ENCODE data around the gene APLP1. TPM values are rescaled to one million over a fixed set of nuclear protein-coding genes. Genes with fewer than 3 reads are reported as not detected.
"Not testable (repeated sequence)": the region's sequence is repeated elsewhere in the genome, so short reads cannot be mapped to it uniquely, and the experiment has no call there.

Gene APLP1
- total RNA-seq, 1 donor from 2014 or later = 1.5 TPM

DNA sequence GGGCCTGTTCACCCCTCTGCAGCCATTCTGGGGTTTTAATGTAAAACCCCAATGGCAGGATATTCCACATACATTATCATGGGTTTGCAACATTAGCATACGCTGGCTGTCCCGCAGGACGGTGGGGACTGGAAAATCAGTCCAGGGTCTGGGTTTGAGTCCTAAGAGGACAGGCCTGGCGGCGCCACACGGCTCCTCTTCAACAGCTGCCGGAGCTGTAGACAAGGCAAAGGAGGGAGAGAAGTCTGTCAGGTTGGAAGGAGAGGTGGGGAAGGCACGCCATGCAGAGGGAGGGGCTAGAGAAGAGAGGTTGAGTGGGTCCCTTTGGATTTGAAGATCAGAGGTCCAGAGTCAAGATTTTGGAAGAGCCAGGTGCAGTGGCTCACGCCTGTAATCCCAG is 20.0 kb downstream of the APLP1 start:
- Histone ChIP-seq H3K36me3 (peaks cover 0 to 51% of the 10 kb centered on the region in 2 donors), H3K9me3 (no peaks in the 10 kb centered on the region), H3K4me3 (no peak overlapping the region), H3K4me1 (no peaks in the 10 kb centered on the region), H3K27me3 (no peaks in the 10 kb centered on the region), H3K27ac (no peak overlapping the region)
- TF ChIP-seq POLR2AphosphoS5 (IDR thresholded peaks at IDR 0.05; ENCODE audit: insufficient read depth in 1 of 2, low read depth in 1 of 2) (no peak), CTCF (IDR thresholded peaks at IDR 0.05) (no peak), POLR2A (IDR thresholded peaks at IDR 0.05) (no peak)
- no peak for DNase-seq (ENCODE audit: extremely low spot score in 2 of 2)
- intact Hi-C loops (cut with DNase I) = no loop called here

- H3K9me3 ChIP-seq = no peaks in the 10 kb centered on the region
- intact Hi-C loops (cut with DNase I) = no loop called here
- TF ChIP-seq POLR2AphosphoS5 (IDR thresholded peaks at IDR 0.05; ENCODE audit: insufficient read depth in 1 of 2, low read depth in 1 of 2) (no peak), CTCF (IDR thresholded peaks at IDR 0.05) (no peak), POLR2A (IDR thresholded peaks at IDR 0.05) (no peak)
- DNase-seq (ENCODE audit: extremely low spot score in 2 of 2) = no peak
- peaks cover 0 to 58% of the 10 kb centered on the region in 2 donors for H3K36me3 ChIP-seq
- H3K4me1 ChIP-seq = no peaks in the 10 kb centered on the region
- no peak overlapping the region for H3K4me3 ChIP-seq
- no peak overlapping the region for H3K27ac ChIP-seq
- no peaks in the 10 kb centered on the region for H3K27me3 ChIP-seq
These were observed 21.2 kb downstream of the APLP1 start for GRCh38 chr19:35889370-35890112.

- Histone ChIP-seq H3K36me3 (peaks cover 0 to 64% of the 10 kb centered on the region in 2 donors), H3K4me1 (no peaks in the 10 kb centered on the region), H3K4me3 (no peak overlapping the region), H3K27ac (no peak overlapping the region), H3K9me3 (no peaks in the 10 kb centered on the region), H3K27me3 (no peaks in the 10 kb centered on the region)
- TF ChIP-seq CTCF (IDR thresholded peaks at IDR 0.05) = no peak
- TF ChIP-seq POLR2AphosphoS5 (IDR thresholded peaks at IDR 0.05; ENCODE audit: insufficient read depth in 1 of 2, low read depth in 1 of 2) = no peak
- TF ChIP-seq POLR2A (IDR thresholded peaks at IDR 0.05) = no peak
- DNase-seq (ENCODE audit: extremely low spot score in 2 of 2) = no peak
- intact Hi-C loops (cut with DNase I) = no loop called here
These were observed 21.8 kb downstream of the APLP1 start for GRCh38 chr19:35890113-35890650.

DNA sequence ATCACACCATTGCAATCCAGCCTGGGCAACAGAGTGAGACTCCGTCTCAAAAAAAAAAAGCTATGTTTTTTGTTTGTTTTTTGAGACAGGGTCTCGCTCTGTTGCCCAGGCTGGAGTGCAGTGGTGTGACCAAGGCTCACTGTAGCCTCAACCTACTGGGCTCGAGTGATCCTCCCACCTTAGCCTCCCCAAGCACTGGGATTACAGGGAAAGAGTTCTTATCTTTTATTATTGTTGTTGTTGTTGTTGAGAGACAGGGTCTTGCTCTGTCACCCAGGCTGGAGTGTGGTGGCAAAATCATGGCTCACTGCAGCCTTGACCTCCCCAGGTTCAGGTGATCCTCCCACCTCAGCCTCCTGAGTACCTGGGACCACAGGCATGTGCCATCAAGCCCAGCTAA is 23.4 kb downstream of the APLP1 start:
- H3K4me3 ChIP-seq; H3K9me3 ChIP-seq; H3K27ac ChIP-seq; H3K4me1 ChIP-seq; intact Hi-C loops (cut with DNase I); H3K27me3 ChIP-seq; DNase-seq (ENCODE audit: extremely low spot score in 2 of 2): not testable (repeated sequence)
- H3K36me3 ChIP-seq = peaks cover 0 to 78% of the 10 kb centered on the region in 2 donors

GRCh38 chr19:35894342-35894741 is 26.0 kb downstream of the APLP1 start:
- H3K27me3 ChIP-seq = no peaks in the 10 kb centered on the region
- H3K4me1 ChIP-seq = peaks cover 15% of the 10 kb centered on the region
- no peak for DNase-seq (ENCODE audit: extremely low spot score in 2 of 2)
- no peak overlapping the region for H3K4me3 ChIP-seq
- H3K36me3 ChIP-seq = peaks cover 0 to 60% of the 10 kb centered on the region in 2 donors
- intact Hi-C loops (cut with DNase I) = no loop called here
- no peak overlapping the region for H3K27ac ChIP-seq
- H3K9me3 ChIP-seq = no peaks in the 10 kb centered on the region
- no peak for TF ChIP-seq CTCF (IDR thresholded peaks at IDR 0.05)
- no peak for TF ChIP-seq POLR2AphosphoS5 (IDR thresholded peaks at IDR 0.05; ENCODE audit: insufficient read depth in 1 of 2, low read depth in 1 of 2)
- no peak for TF ChIP-seq POLR2A (IDR thresholded peaks at IDR 0.05)
